Activated CD8-positive, alpha-beta T cell treated with anti-CD3 and anti-CD28 coated beads for 36 hours (primary cell): Measurements from ENCODE around the gene CFAP58. TPM values are rescaled to one million over a fixed set of nuclear protein-coding genes. Genes with fewer than 3 reads are reported as not detected.
"Not testable (repeated sequence)": the region's sequence is repeated elsewhere in the genome, so short reads cannot be mapped to it uniquely, and the experiment has no call there.

Experiments used
- ATAC-seq: fragments of 200-7000 bp; cut with Tn5 transposase; one replicate; pipeline ENCODE4 v1.10.0; 2021; ENCODE audit warnings: mild to moderate bottlenecking, moderate library complexity
- CTCF ChIA-PET: fragments of 350-600 bp; sonication (Branson Sonifier 250); formaldehyde crosslinking; loops from one replicate; lab custom pipeline; 2021; ENCODE audit warnings: antibody characterized with exemption; lab: Charles Lee
- POLR2A ChIA-PET: fragments of 350-600 bp; sonication (Branson Sonifier 250); formaldehyde crosslinking; loops from one replicate; lab custom pipeline; 2021; ENCODE audit warnings: antibody characterized with exemption; lab: Charles Lee
- DNase-seq: peaks from one replicate; pipeline ENCODE4 v3.0.0-alpha.2; 2020
- H3K27ac Mint-ChIP-seq: one replicate; pipeline ENCODE4 v1.8.0; 2021; ENCODE audit warnings: mild to moderate bottlenecking, mixed read lengths
- H3K27me3 Mint-ChIP-seq: one replicate; pipeline ENCODE4 v1.8.0; 2021; ENCODE audit warnings: mixed read lengths
- H3K36me3 Mint-ChIP-seq: one replicate; pipeline ENCODE4 v1.8.0; 2021; ENCODE audit warnings: low read depth, mixed read lengths
- H3K4me1 Mint-ChIP-seq: one replicate; pipeline ENCODE4 v1.8.0; 2021; ENCODE audit warnings: low read depth, mixed read lengths
- H3K4me3 Mint-ChIP-seq: one replicate; pipeline ENCODE4 v1.8.0; 2021; ENCODE audit warnings: mild to moderate bottlenecking, moderate library complexity, mixed read lengths
- H3K9me3 Mint-ChIP-seq: one replicate; pipeline ENCODE4 v1.8.0; 2021; ENCODE audit warnings: mixed read lengths
- intact Hi-C: fragments of 100-400 bp; cut with micrococcal nuclease; formaldehyde crosslinking; loops from one replicate; pipeline ENCODE4 v1.10.0; 2022
- total RNA-seq, 2 experiments: library from RNA; stranded (reverse); gene quantifications; one replicate each; pipeline ENCODE4 v1.2.3, GENCODE V29; 2021
- TF ChIP-seq, protein P1 (sequence below): fragments of 200-600 bp; IDR thresholded peaks from one replicate; pipeline ENCODE4 v1.8.0; 2022; ENCODE audit warnings: antibody characterized with exemption, mild to moderate bottlenecking

Gene CFAP58
- total RNA-seq, 2 experiments from 2014 or later = 0.27 to 0.38 TPM

DNA sequence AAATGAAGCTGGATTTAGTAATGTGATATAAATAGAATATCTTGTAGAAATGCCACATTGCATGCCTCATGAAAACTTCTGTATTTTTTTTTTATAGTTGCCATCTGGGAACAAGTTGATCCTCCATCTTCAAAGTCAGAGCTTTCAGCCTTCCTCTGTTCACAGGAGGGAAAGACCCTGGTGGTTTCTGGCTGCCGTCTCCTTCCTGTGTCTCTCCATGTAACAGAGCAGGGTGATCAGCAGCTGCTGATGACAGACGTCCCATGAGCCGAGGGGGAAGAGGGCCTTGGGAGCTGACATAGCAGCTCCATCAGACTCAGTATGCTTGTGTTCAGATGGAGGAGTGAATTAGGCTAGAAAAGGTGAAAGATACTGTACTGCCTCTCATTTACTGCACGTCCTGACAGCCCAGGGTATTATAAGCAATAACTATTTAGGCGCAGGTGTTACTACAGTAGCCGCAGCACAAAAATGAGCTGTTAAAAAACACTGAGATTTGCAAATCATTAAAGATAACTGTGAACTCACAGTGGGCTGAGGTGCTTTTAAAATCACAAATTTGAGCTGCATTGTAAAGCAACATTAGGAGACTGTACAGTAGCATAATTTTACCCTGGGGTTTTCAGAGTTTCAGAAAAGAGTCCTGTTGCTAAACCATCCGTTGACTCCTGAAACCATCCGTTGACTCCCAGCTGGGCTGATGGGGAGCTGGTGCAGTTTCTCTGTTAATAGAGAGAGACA lies 103.3 kb downstream of the CFAP58 start:
- ChIA-PET POLR2A (no interaction called here), CTCF (no interaction called here)
- peak; percentile 16 for DNase-seq
- TF ChIP-seq, protein P1, sequence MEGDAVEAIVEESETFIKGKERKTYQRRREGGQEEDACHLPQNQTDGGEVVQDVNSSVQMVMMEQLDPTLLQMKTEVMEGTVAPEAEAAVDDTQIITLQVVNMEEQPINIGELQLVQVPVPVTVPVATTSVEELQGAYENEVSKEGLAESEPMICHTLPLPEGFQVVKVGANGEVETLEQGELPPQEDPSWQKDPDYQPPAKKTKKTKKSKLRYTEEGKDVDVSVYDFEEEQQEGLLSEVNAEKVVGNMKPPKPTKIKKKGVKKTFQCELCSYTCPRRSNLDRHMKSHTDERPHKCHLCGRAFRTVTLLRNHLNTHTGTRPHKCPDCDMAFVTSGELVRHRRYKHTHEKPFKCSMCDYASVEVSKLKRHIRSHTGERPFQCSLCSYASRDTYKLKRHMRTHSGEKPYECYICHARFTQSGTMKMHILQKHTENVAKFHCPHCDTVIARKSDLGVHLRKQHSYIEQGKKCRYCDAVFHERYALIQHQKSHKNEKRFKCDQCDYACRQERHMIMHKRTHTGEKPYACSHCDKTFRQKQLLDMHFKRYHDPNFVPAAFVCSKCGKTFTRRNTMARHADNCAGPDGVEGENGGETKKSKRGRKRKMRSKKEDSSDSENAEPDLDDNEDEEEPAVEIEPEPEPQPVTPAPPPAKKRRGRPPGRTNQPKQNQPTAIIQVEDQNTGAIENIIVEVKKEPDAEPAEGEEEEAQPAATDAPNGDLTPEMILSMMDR = no peak
- Mint-ChIP-seq H3K27ac (no peak overlapping the region), H3K27me3 (peaks cover 15% of the 10 kb centered on the region), H3K4me1 (peaks cover 3% of the 10 kb centered on the region), H3K9me3 (no peaks in the 10 kb centered on the region), H3K36me3 (no peaks in the 10 kb centered on the region), H3K4me3 (no peak overlapping the region)
- no peak for ATAC-seq
- intact Hi-C loops = no loop called here

DNA sequence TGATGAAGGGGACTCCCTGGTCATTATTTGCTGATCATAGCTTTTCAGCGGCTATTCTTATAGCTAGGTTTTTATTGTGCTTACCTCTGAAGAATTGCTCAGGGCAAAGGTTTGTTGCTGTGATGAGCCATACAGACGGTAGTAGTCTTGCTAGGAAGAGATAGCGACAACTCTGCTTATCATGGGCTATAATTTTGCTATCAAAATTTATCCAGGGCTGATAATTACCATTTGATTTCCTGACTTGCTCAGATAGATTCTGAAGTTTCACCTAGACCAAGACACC lies 103.9 kb downstream of the CFAP58 start:
- POLR2A ChIA-PET = no interaction called here

DNA sequence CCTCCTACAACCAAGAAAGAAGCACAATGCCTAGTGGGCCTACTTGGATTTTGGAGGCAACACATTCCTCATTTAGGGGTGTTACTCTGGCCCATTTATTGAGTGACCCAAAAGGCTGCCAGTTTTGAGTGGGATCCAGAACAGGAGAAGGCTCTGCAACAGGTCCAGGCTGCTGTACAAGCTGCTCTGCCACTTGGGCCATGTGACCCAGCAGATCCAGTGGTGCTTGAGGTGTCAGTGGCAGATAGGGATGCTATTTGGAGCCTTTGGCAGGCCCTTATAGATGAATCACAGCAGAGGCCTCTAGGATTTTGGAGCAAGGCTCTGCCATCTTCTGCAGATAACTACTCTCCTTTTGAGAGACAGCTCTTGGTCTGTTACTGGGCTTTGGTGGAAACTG lies 111.9 kb downstream of the CFAP58 start:
- H3K36me3 Mint-ChIP-seq, POLR2A ChIA-PET, CTCF ChIA-PET, DNase-seq, intact Hi-C loops, H3K4me3 Mint-ChIP-seq, H3K4me1 Mint-ChIP-seq, ATAC-seq, H3K27ac Mint-ChIP-seq: not testable (repeated sequence)
- peaks cover 19% of the 10 kb centered on the region for H3K27me3 Mint-ChIP-seq
- peaks cover 12% of the 10 kb centered on the region for H3K9me3 Mint-ChIP-seq

More for the DNA sequence above, 103.9 kb downstream of the CFAP58 start:
- H3K27me3 Mint-ChIP-seq = peaks cover 14% of the 10 kb centered on the region
- H3K4me1 Mint-ChIP-seq = peaks cover 3% of the 10 kb centered on the region
- no peak overlapping the region for H3K4me3 Mint-ChIP-seq
- no peaks in the 10 kb centered on the region for H3K9me3 Mint-ChIP-seq
- no peaks in the 10 kb centered on the region for H3K36me3 Mint-ChIP-seq
- TF ChIP-seq, protein P1 = no peak
- intact Hi-C loops = no loop called here
- DNase-seq (no peak), ATAC-seq (no peak)
- no peak overlapping the region for H3K27ac Mint-ChIP-seq
- CTCF ChIA-PET = no interaction called here

DNA sequence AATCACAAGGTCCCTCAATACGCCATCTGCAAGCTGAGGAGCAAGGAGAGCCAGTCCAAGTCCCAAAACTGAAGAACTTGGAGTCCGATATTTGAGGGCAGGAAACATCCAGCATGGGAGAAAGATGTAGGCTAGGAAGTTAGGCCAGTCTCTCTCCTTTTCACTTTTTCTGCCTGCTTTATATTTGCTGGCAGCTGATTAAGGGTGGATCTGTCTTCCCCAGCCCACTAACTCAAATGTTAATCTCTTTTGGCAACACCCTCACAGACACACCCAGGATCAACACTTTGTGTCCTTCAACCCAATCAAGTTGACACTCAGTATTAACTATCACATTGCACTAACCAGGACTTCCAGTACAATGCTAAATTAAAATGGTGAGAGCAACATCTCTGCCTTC lies 115.2 kb downstream of the CFAP58 start:
- H3K27me3 Mint-ChIP-seq, DNase-seq, H3K36me3 Mint-ChIP-seq, H3K9me3 Mint-ChIP-seq, H3K4me1 Mint-ChIP-seq, intact Hi-C loops, CTCF ChIA-PET, ATAC-seq, H3K4me3 Mint-ChIP-seq, H3K27ac Mint-ChIP-seq, POLR2A ChIA-PET: not testable (repeated sequence)

DNA sequence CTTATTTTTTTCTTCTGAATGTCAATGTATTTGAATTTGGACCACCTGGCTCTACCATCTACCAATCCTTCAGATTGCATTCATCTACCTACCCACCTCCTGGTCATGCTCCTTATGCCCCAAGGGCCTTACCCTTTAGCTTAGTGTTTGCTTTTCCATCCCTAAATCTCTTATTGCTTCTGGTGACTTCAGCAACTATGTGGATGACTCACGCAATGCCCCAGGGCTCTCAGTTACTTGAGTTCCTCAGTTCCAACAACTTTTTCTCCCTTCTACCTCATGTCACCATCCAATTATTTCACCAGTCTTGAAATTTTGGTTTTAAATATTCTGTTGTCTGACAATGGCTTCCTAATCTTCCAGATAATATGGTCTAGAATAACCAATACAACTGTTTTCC lies 118.9 kb downstream of the CFAP58 start:
- Mint-ChIP-seq H3K4me1 (no peaks in the 10 kb centered on the region), H3K27me3 (peaks cover 6% of the 10 kb centered on the region), H3K4me3 (no peak overlapping the region), H3K36me3 (no peaks in the 10 kb centered on the region), H3K9me3 (no peaks in the 10 kb centered on the region), H3K27ac (no peak overlapping the region)
- POLR2A ChIA-PET = no interaction called here
- intact Hi-C loops = no loop called here
- DNase-seq (no peak), ATAC-seq (no peak)
- TF ChIP-seq, protein P1 = no peak
- CTCF ChIA-PET = interaction anchor here (0.6 kb wide), 1 partner anchor 181 kb away, joined by 3 read pairs; no protein-coding TSS in a partner anchor

DNA sequence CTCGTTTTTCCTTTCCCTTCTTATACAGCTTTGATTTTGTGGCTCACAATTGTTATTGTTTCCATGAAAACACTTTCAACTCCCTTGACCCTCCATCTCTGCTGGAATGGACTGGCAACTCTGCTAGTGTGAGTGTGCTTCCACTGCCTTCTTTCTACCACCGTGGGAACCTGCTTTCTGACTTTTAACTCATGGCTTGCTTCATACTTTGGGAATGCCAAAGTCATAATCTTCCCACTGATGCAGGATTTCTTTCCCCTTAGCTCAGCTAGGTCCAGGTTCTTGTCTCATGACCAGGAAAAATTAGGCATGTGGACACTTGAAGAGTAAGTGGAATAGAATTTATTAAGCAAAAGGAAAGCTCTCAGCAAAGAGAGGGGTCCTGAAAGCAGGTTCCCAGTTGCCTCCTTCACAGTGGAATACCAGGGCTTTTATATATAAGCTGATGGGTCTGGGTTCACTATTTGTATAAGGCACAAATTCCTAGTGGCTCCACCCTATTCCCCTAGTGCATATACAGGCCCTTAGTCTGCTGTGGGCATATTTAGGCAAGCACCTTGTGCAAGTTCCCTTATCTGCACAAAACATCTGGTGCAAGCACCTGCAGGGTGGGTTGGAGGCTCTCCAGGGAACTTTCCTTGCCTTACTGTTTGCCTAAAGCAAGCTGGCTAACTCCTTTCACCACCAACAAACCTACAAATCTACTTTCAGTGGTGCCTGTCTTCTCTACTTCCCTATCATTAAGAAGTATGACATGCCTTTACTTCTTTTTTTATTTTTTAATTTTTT lies 119.5 kb downstream of the CFAP58 start:
- TF ChIP-seq, protein P1 = no peak
- Mint-ChIP-seq H3K9me3 (no peaks in the 10 kb centered on the region), H3K36me3 (no peaks in the 10 kb centered on the region), H3K4me3 (no peak overlapping the region), H3K4me1 (no peaks in the 10 kb centered on the region), H3K27ac (no peak overlapping the region), H3K27me3 (peaks cover 6% of the 10 kb centered on the region)
- POLR2A ChIA-PET = no interaction called here
- ATAC-seq (no peak), DNase-seq (no peak)
- CTCF ChIA-PET = interaction anchor here (0.6 kb wide), 1 partner anchor 181 kb away, joined by 3 read pairs; no protein-coding TSS in a partner anchor
- intact Hi-C loops = no loop called here
